ENCODE data around the gene LEFTY1. TPM values are rescaled to one million over a fixed set of nuclear protein-coding genes. Genes with fewer than 3 reads are reported as not detected.

LEFTY1 gene
- total and polyA plus RNA-seq, 9 of the 15 experiments (the other 6 are each of a cell fraction or from before 2014, with no cell fraction given) = 0.07 to 0.24 (median 0.17) TPM; not detected in 5

- H3K9me3 ChIP-seq (replicated peaks; ENCODE audit: control insufficient read depth, insufficient read depth, low read depth, low read length) = no peaks in the 10 kb centered on the region
- no peak overlapping the region for H3K4me2 ChIP-seq (ENCODE audit: insufficient read depth, low read length)
- H2AFZ ChIP-seq (ENCODE audit: low read depth, low read length) = no peak overlapping the region
- CTCF ChIA-PET (ENCODE audit: low intra/inter-chr PET ratio) = no interaction called here
- FAIRE-seq (no peak), DNase-seq (ENCODE audit: extremely low read depth in 1 of 4, low spot score in 3 of 4) (no peak), ATAC-seq (no peak)
- BruUV-seq (replicated peaks) = no TSS peak
- in situ Hi-C loops (cut with MboI) = no loop called here
- no peak overlapping the region for H3K9ac ChIP-seq (ENCODE audit: insufficient read depth in 1 of 2, low read depth in 2 of 2, low read length in 2 of 2)
- H3K27me3 ChIP-seq (ENCODE audit: control insufficient read depth in 2 of 2, insufficient read depth in 2 of 2, low read length in 2 of 2) = no peaks in the 10 kb centered on the region
- H4K20me1 ChIP-seq (replicated peaks; ENCODE audit: control insufficient read depth, insufficient read depth, low read length) = no peaks in the 10 kb centered on the region; the same call in 1 of the 2 replicates
- H3K79me2 ChIP-seq (ENCODE audit: control insufficient read depth, insufficient read depth, low read length) = no peaks in the 10 kb centered on the region
- WGBS (ENCODE audit: insufficient coverage, low coverage, missing lambda C conversion rate) = 85% methylated on average over 3 of the region's 3 CpGs
- no peak overlapping the region for H3K27ac ChIP-seq (ENCODE audit: extremely low read depth, low read depth, low read length)
- TF ChIP-seq ZNF23 (CRISPR knock-in tag; IDR thresholded peaks at IDR 0.05) = no peak
- no peak for TF ChIP-seq NUFIP1 (IDR thresholded peaks at IDR 0.05; ENCODE audit: partially characterized antibody)
- no peak for TF ChIP-seq ZNF134 (CRISPR knock-in tag; conservative IDR thresholded peaks at IDR 0.05)
- TF ChIP-seq RFX5 (IDR thresholded peaks at IDR 0.05; ENCODE audit: low read depth, low read length) = no peak
- TF ChIP-seq ZZZ3 (IDR thresholded peaks at IDR 0.05) = no peak
- TF ChIP-seq RBM22 (IDR thresholded peaks at IDR 0.05; ENCODE audit: low read depth, low read length, poor library complexity, severe bottlenecking) = no peak
- no peak for TF ChIP-seq ETS1 (conservative IDR thresholded peaks at IDR 0.05; ENCODE audit: control insufficient read depth, low read depth, low read length)
- TF ChIP-seq CBX5 (IDR thresholded peaks at IDR 0.05; ENCODE audit: borderline replicate concordance, low read depth) = no peak
- no peak for TF ChIP-seq ZHX1 (conservative IDR thresholded peaks at IDR 0.05; ENCODE audit: low read length)
- no peak for TF ChIP-seq MAX (CRISPR knock-in tag; IDR thresholded peaks at IDR 0.05)
- no peak for TF ChIP-seq ID3 (CRISPR knock-in tag; IDR thresholded peaks at IDR 0.05)
- TF ChIP-seq ID3 (tag; IDR thresholded peaks at IDR 0.05) = no peak
- TF ChIP-seq ZBTB26 (CRISPR knock-in tag; IDR thresholded peaks at IDR 0.05) = no peak
- TF ChIP-seq THRAP3 (IDR thresholded peaks at IDR 0.05; ENCODE audit: borderline replicate concordance) = no peak
- TF ChIP-seq ZNF77 (CRISPR knock-in tag; IDR thresholded peaks at IDR 0.05) = no peak
- no peaks in the 10 kb centered on the region for H3K4me1 ChIP-seq (replicated peaks in 1 of 2; ENCODE audit: control insufficient read depth in 2 of 2, insufficient read depth in 2 of 2, low read length in 2 of 2)
- intact Hi-C loops (cut with micrococcal nuclease) = no loop called here
- no peaks in the 10 kb centered on the region for H3K9me1 ChIP-seq (ENCODE audit: control insufficient read depth, insufficient read depth, low read length)
- peaks cover 87% of the 10 kb centered on the region for H3K36me3 ChIP-seq (ENCODE audit: control insufficient read depth, insufficient read depth, low read length)
- POLR2A ChIA-PET = interaction anchor here (0.8 to 5.1 kb wide), 5 partner anchors 11 to 208 kb away, joined by 3 to 37 read pairs (median 3); partner anchors contain the start of gene TMEM63A
- H3K4me3 ChIP-seq = no peak overlapping the region
Measured at GRCh38 chr1:225870911-225871310, 18.0 kb downstream of the LEFTY1 start.

Measured in K562 (cell line).